Posterior vena cava (tissue), 2 donors: ENCODE data around the gene THEM5. TPM values are rescaled to one million over a fixed set of nuclear protein-coding genes. Genes with fewer than 3 reads are reported as not detected.
A peak's percentile ranks its signal among the peaks of the same experiment; 100 is the strongest.

Source experiments
- DNase-seq: peaks from one replicate; pipeline ENCODE4 v3.0.0-alpha.2; 2020; ENCODE audit warnings: low spot score
- intact Hi-C, 2 donors: fragments of 100-400 bp; cut with DNase I; formaldehyde crosslinking; loops; one replicate each; pipeline versions ENCODE4 v1.14.1 to v1.14.2; 2022 to 2023
- total RNA-seq, 2 donors: library from RNA; stranded (reverse); fragmentation: NEBNext Ultra II Directional; extraction: Animal tissue kit (Norgen Biotek cat#: 25700); gene quantifications; one replicate each; pipeline ENCODE4 v1.2.1, GENCODE V29; 2021
- donor health status: DM: yes; HTN: yes; CAD: no.
- donor health status: DM: yes; HTN: yes; CAD: no.

The THEM5 gene
- total RNA-seq, 2 donors from 2014 or later: not detected

- DNase-seq: no peak
- intact Hi-C loops: no loop called here
Observed at GRCh38 chr1:151846686-151847237, 6.8 kb downstream of the THEM5 start.

DNA sequence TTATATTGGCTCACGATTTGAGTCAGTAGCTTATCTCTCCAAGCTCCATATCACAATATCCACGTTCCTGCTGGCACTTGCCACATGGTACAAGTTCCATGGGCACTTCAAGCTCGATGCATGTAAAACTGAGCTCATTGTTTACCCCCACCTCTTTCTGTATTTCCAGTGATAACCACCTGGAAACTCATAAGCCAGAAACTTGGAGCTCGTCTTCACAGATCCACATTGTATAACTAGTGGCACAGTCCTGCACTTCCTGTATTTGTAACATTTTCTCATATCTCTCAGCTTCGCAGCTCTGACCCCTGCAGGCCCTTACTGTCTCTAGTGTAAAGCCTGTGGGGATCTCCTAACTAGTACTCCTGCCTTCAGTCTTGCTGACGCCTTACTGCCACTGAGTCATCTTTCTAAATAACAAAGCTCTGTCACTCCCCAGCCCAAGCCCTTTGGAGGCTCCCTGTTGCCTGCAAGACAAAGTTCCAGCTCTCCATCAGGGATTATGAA is 7.4 kb downstream of the THEM5 start:
- intact Hi-C loops: no loop called here

DNA sequence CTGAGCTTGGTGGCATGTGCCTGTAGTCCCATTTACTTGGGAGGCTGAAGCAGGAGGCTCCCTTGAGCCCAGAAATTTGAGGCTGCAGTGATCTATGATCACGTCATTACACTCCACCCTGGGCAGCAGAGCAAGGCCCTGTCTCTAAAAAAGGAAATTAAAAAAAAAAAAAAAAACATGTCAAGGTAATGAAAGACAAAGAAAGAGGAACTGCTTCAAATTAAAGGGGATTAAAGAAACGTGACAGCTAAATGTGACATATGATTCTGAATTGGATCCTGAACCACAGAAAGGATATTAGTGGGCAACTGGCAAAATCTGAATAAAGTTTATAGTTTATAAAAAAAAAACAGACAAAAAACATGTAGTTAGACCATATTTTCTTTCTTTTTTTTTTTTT is 10.1 kb downstream of the THEM5 start:
- no peak for DNase-seq
- intact Hi-C loops: no loop called here

More for the DNA sequence above, 7.4 kb downstream of the THEM5 start:
- no peak for DNase-seq

DNA sequence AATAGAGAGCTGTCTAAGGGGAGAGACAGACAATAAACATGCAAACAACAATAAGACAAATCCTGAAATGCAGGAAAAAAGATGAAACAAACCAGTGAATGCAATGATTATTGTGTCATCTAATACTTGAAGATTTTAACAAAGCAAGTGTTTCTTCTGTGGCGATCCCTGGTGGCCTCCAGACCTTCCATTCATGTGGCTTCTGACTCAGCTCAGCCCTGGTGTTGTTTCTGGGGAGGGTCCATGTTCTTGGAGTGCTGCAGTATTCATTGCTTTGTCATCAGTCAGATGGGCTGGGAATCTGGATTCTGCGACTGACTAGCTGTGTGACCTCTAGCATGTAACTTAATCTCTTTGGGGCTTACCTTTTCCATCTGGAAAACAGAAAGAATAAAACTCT is 12.4 kb downstream of the THEM5 start:
- peak; percentile 2 for DNase-seq
- intact Hi-C loops: no loop called here

- intact Hi-C loops: no loop called here
- DNase-seq: no peak
Observed at GRCh38 chr1:151840421-151840820, 13.1 kb downstream of the THEM5 start.

- intact Hi-C loops: loop anchor here in 1 of 2 donors (1.0 kb wide), 1 partner anchor 21 kb away; no protein-coding TSS in a partner anchor
- DNase-seq: no peak
Observed at GRCh38 chr1:151839457-151840403, 13.8 kb downstream of the THEM5 start, which contains the start of gene C2CD4D. Gene C2CD4D (minus strand): TSS chr1:151839820. CDS start chr1:151838989, 831 bp downstream.

GRCh38 chr1:151839082-151839412 is 14.5 kb downstream of the THEM5 start:
- no peak for DNase-seq

DNA sequence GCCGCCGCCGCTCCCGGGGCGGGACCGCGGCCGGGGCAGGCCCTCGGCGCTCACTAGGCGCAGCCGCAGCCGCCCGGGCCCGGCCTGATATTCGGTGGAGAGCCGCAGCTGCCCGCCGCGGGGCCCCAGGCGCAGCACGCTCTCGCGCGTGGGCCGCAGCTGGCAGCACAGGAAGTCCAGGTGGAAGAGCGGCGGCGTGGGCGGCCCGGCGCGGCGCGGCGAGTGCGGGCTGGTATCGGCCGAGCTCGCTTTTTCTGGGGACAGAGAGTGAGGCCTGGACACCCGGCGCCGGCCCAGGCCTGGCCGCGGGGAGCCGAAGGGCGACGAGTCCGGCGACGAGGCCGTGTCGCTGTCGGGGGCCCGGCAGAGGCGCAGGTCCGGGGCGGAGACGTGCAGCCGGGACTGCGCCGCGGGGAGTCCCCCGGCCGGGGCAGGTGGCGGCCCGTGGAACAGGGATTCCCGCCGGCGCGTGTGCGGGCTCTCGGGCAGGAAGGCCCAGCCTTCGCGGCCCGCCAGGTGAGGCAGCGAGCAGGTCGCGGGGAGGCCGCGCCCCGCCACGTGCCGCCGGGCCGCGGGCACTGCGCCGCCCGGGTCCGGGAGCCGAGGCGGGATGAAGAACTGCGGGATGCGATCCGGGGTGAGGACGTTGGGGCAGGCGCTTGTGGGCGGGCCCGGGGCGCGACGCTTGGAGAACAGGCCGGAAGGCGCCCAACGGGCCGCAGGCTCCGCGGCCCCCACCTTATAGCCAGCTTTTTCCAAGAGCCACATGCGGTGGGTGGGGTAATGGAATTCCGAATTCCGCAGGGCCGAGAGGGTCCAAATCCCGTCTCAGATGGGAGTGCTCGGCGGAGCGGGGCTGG is 15.1 kb downstream of the THEM5 start:
- DNase-seq: peak; percentile 69
- intact Hi-C loops: loop anchor here in 1 of 2 donors (1.0 kb wide), 1 partner anchor 20 kb away; no protein-coding TSS in a partner anchor

More at GRCh38 chr1:151839082-151839412, 14.5 kb downstream of the THEM5 start:
- intact Hi-C loops: loop anchor here in 1 of 2 donors (1.0 kb wide), 1 partner anchor 21 kb away; no protein-coding TSS in a partner anchor

DNA sequence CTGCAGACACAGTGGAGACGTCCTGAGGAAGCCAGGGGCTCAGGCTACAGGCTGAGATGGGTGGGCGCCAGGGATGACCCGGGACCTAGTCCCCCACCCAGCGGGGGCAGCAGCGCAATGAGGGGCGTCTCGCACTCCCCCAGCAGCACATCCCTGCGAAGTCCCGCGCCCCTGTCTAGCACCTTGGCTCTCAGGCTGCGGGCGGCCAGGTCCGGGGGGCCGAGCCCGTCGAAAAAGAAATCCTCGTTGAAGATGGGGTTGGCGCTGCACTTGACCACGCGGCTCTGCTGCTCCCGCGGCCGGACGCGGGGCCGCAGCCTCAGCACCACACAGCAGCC is 15.7 kb downstream of the THEM5 start:
- intact Hi-C loops: no loop called here
- no peak for DNase-seq

DNA sequence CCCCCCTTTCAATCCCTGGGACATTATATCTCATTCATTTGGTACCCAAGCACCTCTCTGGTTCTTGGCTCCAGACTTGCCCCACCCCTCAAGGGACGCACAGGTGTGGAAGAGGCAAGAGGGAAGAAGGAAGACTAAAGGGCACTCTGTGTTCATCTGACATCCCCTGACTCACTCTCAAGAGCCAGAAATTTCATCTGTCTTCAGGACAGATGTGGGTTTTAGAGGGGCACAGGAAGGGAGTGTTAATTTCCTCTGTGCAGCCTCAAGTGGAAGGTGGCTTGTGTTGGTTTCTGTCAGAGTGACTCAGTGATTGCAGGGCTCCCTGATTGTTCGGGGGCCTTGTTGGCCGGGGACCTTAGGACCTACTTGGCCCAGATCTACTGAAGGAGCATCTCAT is 16.3 kb downstream of the THEM5 start:
- intact Hi-C loops: no loop called here
- peak; percentile 10 for DNase-seq

- intact Hi-C loops: no loop called here
- no peak for DNase-seq
Observed at GRCh38 chr1:151835596-151835995, 17.9 kb downstream of the THEM5 start.

GRCh38 chr1:151834239-151834638 is 19.3 kb downstream of the THEM5 start:
- intact Hi-C loops: loop anchor here in 1 of 2 donors (5.0 kb wide), 1 partner anchor 1778 kb away; the partner anchor contains the start of gene S100A16
- no peak for DNase-seq

GRCh38 chr1:151833172-151833900 is 20.2 kb downstream of the THEM5 start:
- no peak for DNase-seq
- intact Hi-C loops: loop anchor here in 1 of 2 donors (5.0 kb wide), 1 partner anchor 1779 kb away; the partner anchor contains the start of gene S100A16

DNA sequence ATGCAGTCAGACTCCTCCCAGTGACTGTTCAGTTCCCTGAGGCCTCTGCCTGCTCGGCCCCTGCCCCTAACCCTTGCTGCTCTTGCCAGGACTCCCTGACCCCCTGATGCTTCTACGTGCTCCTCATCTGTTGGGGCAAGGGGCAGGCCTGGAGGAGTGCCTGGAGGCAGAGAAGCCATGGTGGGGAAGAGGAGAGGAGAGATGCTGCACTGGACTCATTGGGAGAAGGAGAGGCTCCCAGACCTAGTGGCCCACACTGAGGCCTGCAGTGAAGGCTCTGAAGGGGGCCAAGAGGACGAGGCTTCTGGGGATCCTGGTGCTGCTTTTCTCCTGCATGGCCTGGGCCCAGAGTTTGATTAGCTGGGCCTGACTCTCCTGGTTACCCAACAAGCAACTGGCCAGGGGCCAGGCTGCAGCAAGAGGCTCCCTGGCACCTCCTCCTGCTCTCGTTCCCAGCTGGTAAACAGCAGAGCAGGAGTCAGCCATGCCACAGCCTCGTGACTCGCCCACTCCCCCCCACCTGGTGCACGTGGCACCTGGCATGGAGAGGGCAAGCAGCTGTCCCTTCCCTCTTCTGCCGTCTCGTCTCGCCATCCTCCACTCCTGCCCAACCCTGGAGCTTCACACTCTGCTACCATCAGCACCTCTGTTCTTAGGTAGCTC is 21.1 kb downstream of the THEM5 start:
- intact Hi-C loops: loop anchor here in 1 of 2 donors (5.0 kb wide), 1 partner anchor 1780 kb away; the partner anchor contains the start of gene S100A16
- DNase-seq: no peak

DNA sequence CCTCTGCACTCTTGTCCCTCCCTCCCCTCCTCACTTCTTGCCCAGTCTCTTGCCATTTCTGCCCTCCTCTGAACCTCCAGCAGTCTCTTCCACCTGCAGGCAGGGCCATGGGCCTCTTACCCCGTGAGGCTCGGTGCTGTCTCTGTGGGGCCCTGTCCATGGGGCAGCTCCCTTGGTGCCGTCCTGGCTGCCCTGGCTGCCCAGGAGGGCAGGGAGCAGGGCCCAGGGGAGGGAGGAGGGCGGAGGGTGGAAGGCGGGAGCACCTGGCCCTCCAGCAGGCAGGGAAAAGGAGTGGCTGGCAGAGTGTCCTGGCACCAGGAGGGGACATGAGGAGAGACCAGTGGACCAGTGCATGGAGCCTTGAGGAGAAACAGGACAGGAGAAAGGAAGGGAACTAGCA is 21.9 kb downstream of the THEM5 start, which contains the start of gene RORC:
TSS of gene RORC (minus strand) at position 198 of the 400 bp plus-strand sequence. CDS start at position 160, 38 bp downstream.
- intact Hi-C loops: loop anchor here in 1 of 2 donors (5.0 kb wide), 1 partner anchor 1781 kb away; the partner anchor contains the start of gene S100A16
- no peak for DNase-seq

DNA sequence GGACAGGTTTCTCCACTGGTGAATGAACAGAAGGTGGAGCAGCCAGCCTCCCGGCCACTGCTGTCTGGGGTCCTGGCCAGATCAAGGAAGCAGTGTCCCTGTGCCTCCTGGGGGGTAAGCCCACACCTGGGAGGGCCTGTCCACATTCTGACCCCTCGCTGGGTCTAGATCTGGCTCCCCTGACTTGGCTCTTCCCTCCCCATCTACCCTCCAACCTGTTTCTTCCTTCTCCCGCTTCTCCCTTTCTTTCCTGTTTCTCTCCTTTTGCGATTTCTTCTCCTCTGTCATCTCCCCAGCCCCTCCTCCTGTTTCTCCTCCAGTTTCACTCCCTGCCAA is 22.3 kb downstream of the THEM5 start:
- intact Hi-C loops: loop anchor here in 1 of 2 donors (5.0 kb wide), 1 partner anchor 1781 kb away; the partner anchor contains the start of gene S100A16

DNA sequence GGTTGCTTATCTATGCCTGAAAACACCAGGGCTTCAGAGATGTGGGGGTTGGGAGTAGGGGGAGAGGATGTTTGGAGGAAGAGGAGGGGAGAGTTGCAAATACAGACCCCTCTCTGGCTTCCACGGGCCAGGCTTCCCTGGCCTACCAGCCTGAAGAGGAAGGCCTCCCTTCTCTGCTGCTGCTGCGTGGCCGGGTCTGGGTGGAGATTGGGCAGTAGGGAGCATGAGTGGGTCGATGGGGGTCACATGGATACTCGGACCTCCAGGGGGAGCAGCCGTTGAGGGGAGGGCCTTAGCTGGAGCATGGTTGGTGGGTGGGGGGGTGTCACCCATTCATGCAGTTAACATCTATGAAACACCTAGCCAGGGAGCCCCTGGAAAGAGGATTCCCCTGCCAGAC is 23.5 kb downstream of the THEM5 start:
- DNase-seq: no peak
- intact Hi-C loops: loop anchor here in 1 of 2 donors (5.0 kb wide), 1 partner anchor 1782 kb away; the partner anchor contains the start of gene S100A16

More for the DNA sequence above, 22.3 kb downstream of the THEM5 start:
- no peak for DNase-seq
